Colon (tissue), 2 donors: ENCODE data around the gene NUFIP2.
A peak's percentile ranks its signal among the peaks of the same experiment; 100 is the strongest.
"Not testable (repeated sequence)": the region's sequence is repeated elsewhere in the genome, so short reads cannot be mapped to it uniquely, and the experiment has no call there.

Experiments used
- FAIRE-seq: peaks from 2 replicates; lab custom pipeline; 2012; peaks lifted over from hg19 to GRCh38; lab: Jason Lieb, UNC
- donor health status: control.
- donor health status: control.

Gene NUFIP2, protein sequence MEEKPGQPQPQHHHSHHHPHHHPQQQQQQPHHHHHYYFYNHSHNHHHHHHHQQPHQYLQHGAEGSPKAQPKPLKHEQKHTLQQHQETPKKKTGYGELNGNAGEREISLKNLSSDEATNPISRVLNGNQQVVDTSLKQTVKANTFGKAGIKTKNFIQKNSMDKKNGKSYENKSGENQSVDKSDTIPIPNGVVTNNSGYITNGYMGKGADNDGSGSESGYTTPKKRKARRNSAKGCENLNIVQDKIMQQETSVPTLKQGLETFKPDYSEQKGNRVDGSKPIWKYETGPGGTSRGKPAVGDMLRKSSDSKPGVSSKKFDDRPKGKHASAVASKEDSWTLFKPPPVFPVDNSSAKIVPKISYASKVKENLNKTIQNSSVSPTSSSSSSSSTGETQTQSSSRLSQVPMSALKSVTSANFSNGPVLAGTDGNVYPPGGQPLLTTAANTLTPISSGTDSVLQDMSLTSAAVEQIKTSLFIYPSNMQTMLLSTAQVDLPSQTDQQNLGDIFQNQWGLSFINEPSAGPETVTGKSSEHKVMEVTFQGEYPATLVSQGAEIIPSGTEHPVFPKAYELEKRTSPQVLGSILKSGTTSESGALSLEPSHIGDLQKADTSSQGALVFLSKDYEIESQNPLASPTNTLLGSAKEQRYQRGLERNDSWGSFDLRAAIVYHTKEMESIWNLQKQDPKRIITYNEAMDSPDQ

DNA sequence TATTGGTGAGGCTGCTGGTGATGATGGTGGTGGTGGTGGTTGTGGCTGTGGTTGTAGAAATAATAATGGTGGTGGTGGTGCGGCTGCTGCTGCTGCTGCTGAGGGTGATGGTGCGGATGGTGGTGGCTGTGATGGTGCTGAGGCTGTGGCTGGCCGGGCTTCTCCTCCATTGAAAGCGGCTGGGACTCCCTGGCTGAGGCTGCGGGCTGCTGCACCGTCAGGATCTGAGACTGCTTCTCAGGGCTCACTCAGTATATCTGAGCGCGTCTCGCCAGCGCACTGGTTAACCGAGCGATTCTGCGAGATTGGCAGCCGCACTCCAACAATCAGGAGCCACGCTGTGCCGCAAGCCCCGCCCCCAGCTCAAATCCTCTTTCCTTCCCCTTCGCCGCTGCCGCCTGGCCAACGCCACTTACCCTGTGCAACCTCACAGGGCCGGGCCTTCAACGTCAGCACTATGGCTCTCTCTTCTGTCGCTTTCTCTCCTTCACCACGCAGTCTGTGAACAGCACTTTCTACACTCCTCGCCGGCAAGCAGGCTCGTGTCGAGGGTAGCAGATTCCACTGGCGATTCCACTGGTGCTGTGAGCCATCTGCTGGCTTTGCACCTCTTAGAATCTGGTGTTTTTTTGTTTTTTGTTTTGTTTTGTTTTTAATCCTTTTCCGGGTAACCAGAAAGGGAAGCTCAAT is at the start of gene NUFIP2:
NUFIP2 (minus strand) TSS at position 259 of the 690 bp plus-strand sequence; CDS start at position 170, 89 bp downstream.
- peak; percentile 78 for FAIRE-seq

DNA sequence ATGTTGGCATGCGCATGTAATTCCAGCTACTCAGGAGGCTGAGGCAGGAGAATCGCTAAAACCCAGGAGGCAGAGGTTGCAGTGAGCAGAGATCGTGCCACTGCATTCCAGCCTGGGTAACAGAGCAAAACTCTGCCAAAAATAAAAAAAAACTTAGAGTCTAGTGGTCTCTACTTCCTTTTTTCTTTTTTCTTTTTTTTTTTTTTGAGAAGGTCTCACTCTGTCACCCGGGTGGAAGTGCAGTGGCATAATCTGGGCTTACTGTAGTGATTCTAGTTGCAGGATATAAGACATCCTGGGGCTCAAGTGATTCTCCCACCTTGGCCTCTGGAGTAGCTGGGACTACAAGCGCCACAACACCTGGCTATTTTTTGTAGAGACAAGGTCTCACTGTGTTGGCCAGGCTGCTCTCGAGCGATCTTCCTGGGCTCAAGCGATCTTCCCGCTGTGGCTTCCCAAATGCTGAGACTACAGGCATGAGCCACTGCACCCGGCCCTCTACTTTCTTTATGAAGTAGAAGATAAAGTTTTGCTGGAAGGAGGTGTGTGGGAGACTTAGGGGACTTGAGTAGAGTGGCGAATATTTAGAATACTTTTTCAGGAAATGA is 48.3 kb upstream of the NUFIP2 start:
- no peak for FAIRE-seq

DNA sequence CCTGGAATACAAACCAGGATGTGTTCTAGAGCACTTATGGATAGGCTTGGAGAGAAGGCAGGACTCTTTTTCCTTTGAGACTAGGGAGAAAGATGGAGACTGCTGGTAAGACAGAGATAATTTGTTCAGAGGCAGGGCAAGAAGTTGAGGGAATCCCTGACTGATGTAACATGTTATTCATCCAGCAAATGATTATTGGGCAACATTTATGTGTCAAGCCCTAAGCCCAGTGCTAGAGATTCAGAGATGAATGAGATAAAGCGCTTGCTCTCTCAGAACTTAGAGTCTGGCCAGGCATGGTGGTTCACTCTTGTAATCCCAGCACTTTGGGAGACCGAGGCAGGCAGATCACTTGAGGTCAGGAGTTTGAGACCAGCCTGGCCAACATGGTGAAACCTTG is 47.8 kb upstream of the NUFIP2 start:
- FAIRE-seq, result no peak

DNA sequence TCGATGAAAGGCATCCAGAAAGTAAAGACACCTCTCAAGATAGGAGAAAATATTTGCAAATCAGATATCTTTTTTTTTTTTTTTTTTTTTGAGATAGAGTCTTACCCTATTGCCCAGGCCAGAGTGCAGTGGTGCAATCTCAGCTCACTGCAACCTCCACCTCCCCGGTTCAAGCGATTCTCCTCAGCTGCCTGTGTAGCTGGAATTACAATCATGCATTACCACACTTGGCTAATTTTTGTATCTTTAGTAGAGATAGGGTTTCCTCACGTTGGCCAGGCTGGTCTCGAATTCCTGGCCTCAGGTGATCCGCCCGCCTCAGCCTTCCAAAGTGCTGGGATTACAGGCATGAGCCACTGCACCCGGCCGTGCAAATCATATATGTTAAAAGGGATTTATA is 45.1 kb upstream of the NUFIP2 start:
- FAIRE-seq, result not testable (repeated sequence)

DNA sequence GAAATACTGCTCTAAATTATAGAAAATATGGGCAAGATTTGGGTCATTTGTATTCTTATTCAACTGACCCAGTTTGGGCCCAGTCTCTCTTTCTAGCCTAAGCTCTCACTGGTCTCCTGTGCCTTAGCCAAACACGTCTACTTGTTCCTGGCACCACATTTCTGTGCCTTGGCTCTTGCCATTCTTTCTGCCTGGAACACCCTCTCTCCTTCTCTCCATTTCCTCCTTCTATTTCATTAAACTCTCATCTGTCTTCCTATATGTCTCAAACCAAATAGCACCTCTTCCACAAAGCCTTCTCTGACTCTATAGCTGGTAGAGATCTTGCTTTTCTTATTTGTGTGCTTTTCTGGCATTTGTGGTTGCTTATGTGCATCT is 37.7 kb upstream of the NUFIP2 start:
- no peak for FAIRE-seq

DNA sequence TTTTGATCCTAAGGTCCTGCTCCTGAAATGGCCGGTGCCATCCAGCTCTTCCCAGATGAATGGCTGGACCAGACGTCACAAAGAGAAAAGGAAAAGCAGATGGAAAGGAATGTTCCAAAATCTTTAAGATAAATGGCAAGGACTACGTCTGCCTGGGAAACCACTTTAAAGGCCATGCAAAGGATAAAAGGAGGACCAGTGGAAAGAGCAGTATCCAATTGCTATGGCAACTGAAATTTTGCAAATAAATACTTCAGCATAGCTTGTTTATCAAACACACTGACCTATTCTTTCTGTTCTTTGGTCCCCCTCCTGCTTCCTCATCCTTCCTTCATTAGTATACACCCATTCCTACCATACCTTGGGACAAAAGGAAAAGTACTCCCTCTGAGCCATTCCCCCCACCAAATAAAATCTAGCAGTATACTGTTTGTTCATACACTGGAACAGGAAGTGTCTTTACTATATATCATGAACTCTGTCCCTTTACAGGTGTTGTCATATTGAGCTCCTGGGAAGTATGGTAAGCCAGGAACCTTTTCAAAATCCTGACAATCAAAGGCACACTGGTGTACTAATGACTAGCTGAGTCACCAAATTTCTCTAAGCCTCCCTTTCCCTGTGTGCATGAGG is 37.2 kb upstream of the NUFIP2 start:
- FAIRE-seq, result no peak

DNA sequence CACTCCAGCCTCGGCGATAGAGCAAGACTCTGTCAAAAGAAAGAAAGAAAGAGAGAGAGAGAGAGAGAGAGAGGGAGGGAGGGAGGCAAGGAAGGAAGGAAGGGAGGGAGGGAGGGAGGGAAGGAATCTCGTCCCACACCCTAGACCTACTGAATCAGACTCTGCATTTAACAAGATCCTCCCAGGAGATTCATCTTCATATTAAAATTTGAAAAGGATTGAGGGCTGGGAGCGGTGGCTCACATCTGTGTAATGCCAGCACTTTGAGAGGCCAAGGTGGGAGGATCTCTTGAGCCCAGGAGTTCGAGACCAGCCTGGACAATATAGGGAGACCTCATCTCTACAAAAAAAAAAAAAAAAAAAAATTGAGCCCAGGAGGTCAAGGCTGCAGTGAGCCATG is 33.5 kb upstream of the NUFIP2 start:
- FAIRE-seq, result no peak

DNA sequence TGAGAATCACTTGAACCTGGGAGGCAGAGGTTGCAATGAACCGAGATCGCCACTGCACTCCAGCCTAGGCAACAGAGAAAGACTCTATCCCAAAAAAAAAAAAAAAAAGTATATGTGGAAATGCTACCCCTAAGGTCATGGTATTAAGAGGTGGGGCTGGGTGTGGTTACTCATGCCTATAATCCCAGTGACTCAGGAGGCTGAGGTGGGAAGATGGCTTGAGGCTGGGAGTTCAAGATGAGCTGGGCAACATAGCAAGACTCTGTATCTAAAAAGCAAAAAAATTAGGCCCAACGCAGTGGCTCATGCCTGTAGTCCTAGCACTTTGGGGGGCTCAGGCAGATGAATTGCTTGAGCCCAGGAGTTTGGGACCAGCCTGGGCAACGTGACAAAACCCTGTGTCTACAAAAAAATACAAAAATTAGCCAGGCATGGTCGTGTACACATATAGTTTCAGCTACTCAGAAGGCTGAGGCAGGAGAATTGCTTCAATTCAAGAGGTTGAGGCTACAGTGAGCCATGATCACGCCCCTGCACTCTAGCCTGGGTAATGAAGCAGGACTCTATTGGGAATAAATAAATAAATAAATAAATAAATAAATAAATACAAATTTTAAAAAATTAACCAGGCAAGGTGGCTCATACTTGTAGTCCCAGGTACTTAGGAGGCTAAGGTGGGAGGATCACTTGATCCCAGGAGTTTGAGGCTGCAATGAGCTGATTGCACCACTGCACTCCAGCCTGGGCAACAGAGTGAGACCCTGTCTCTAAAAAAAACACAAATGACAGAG is 32.3 kb upstream of the NUFIP2 start:
- no peak for FAIRE-seq

DNA sequence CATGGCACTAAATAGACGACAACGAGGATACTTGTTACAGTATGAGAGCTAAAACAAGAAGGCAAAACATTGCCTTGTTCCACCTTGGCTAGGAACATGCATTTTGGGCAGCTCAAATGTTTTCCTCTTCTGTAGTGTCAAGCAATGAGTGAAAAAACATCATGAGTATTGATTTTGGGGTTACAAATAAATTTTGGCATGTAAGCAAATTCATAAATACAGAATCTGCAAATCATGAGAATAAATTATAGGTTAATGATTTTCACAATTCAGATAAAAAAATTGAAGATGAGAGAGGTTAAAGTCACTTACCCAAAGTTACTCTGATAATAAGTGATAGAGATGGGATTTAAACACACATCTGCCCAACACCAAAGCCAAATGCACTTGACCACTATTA is 28.4 kb upstream of the NUFIP2 start:
- FAIRE-seq, result no peak

DNA sequence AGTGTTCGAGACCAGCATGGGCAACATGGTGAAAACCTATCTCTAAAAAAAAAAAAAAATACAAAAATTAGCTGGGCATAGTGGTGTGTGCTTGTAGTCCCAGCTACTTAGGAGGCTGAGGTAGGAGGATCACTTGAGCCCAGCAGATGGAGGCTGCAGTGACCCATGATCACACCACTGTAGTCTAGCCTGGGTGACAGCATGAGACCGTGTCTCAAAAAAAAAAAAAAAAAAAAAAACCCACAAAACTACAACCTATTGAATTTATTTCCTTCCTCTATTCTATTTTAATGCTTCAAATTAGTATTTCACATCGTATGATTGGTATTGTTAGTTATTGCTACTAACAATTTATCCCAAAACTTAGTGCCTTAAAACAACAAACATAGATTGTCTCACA is 9.4 kb upstream of the NUFIP2 start:
- FAIRE-seq, result no peak

DNA sequence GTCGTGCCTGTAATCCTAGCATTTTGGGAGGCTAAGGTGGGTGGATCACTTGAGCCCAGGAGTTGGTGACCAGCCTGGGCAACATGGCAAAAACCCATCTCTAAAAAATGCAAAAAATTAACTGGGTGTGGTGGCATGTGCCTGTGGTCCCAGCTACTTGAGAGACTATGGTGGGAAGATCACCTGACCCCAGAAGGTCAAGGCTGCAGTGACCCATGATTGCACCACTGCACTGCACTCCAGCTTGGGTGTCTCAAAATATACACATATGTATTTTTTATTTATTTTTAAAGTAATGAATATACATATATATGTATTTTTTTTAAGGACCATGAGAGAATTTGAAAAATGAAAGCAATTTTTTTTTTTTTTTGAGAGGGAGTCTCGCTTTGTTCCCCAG is 5.1 kb upstream of the NUFIP2 start:
- FAIRE-seq, result no peak

DNA sequence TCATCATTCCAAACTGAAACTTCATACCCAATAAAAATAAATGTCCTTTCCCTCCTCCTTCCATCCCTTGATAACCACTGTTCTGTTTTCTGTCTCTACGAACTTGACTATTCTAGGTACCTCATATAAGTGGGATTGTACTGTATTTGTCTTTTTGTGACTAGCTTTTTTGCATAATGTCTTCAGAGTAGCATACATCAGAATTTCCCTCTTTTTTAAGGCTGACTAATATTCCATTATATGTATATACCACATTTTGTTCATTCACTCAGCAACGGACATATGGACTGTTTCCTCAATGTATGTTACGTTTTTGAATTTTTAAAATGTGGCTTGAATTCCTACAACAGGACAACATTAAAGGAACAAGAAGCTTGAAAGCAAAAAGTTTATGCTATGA is 1.5 kb upstream of the NUFIP2 start:
- FAIRE-seq, result no peak

DNA sequence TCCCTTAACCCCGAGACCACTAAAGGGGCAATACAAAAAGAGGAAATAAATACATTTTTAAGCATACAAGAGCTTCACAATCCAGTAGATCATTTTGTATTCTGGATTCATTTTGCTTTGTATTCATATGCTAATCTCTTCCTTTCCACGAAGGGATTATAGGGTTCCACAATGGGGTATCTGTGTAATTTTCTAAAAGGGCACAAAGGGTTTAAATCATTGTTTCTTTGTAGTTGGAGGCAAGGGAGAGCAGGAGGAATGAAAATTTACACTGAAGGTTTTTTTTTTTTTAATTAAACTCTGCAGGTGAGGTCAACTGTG is 592 bp upstream of the NUFIP2 start:
- no peak for FAIRE-seq

DNA sequence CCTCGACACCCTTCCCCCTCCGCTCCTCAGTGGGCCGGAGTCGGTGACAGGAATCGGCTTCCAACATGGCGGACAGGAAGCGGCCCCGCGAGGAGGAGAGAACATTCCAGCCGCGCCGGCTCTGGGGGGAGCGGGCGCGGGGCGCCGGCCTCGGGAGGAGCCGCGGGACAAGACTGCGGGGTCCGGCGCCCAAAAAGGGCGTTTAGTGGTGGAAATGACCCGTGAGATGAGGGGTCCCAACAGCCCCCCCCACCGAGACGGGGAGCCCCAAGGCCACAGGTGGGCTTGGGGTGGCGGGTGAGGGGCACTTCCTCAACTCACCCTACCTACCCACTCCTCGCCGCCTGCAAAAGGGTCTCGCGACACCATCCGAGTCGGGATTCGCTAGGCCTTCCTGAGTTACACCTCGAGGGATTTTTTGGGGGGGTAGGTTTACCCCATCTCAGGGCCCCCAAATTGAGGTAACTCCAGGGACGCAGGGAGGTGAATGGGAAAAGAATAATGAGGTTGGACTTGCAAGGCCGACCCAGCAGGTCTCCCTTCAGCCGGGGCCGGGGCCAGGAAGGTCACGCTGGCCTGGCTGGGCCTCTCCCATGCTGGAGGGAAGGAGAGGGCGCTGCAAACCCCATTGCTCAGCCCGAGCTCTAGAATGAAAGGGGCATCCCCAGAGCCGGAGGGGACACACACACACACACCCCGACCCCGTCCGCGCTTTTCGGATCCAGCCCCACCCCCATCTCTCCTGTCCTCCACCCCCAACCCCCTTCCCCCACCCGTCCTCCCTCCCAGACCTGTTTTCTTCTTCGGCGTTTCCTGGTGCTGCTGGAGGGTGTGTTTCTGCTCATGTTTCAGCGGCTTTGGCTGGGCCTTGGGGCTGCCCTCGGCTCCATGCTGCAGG is 707 bp downstream of the NUFIP2 start:
- no peak for FAIRE-seq

DNA sequence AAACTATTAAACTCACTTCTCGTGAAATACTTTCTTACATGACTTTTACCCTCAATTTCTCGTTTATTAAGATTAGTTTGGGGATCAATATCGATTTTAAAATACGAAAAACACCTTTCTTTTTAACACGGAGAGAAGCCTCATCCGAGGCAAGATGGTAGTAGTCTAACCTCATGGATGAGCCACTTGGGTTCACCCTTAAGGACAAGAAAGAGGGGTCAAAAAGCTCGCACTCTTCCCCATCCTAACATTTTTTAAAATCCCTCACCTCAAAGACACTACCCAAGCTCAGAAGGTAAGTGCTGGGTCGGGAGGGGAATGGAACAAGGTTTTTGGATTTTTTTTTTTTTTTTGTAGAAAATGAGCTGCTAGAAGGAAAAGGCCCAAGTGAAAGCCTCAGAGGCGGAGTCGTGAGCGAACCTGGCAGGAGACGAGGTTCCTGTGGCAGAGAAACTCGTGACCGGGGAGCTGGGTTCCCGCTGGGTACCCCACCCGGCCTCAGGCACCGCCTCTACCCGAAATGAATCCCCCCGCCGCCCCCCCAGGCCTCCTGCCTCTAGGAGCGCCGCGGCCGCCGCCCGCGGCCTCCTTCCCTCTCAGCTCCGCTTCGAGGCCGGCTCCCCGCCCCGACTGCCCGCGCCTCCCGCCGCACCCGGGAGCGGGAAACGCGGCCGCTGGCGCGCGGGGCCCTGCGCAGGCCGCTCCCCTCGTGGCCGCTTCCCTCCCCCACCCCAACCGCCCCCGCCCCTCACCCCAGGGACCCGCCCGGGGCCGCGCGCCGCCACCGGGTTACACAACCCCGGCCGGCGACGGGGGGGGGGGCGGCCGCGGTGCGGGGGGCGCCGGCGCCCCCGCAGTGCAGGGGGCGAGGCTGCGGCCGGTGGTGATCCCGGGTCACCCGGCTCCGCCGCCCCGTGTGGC is 1.6 kb downstream of the NUFIP2 start:
- no peak for FAIRE-seq

DNA sequence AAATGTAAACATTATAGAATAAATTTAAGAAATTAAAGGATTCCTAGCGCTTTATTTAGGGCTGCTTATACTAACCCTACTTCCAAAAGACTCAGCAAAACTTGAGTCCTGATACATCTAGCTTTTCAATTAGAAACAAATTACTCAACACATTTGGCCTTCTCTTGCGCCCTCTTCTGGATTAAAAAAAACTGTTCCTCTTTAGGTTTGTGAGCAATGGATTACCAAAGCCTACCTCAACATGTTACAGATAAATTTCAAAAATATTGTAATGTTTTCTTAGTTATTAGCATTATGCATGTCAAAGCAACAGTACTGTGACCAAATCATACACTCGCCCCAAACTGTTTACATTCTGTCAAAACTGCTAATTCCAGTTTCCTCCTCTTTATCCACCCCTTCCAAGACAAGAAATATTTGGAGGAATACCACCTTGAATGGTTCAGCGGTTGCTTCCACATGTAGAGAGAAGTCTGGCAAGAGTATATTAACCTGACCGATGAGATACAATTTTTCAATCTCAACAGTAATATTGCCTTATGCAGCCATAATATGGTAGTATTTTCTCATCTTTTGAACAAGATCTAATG is 2.7 kb downstream of the NUFIP2 start:
- FAIRE-seq, result no peak

DNA sequence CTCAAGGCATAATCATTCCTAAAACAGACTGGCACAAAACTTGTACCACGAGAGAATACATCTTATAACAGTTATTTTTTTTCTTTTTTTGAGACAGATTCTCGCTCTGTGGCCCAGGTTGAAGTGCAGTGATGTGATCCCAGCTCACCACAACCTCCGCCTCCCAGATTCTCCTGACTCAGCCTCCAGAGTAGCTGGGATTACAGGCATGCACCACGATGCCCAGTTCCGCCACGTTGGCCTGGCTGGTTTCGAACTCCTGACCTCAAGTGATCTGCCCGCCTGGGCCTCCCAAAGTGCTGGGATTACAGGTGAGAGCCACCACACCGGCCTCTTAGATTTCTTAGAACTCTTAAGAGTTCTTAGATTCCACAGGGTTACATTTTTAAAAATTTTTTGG is 4.1 kb downstream of the NUFIP2 start:
- no peak for FAIRE-seq

DNA sequence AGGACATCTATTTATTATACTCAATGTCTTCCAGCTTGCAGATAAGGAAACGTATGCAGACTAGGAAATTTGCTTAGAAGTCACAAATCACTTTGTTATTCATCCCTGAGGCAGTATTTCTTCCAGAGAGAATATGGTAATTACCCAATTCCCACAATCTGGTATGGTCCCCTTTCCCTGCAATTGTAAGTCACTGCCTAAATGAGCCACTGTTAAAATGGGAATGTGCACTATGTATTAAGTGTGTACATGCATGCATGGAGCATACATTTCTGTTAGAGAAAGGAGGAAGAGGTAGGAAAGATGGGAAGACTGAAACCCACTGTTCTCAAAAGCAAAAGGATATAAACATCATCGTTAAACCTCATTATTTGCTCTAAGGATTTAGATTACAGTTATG is 10.0 kb downstream of the NUFIP2 start:
- FAIRE-seq, result no peak

DNA sequence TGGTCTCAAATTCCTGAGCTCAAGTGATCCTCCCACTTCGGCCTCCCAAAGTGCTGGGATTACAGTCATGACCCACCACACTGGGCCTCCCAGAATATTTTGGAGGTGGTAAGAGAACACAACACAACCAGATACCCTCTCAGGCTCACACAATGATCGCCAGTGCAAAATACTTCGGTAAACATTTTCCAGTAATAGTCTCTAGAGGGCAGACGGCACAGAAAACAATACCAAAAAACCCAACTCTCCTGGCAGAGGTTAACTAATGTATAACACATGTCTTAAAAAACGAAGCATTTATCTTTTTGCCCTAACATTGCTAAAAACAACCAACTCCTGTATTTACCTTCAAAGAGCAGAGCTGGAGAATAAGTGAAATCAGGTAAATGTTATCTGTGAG is 10.5 kb downstream of the NUFIP2 start:
- FAIRE-seq, result no peak
